GF-D8 (cell line): ENCODE measurements around the gene CD48.

Experiments used
- DNase-seq: peaks from one replicate; lab custom pipeline; 2025; lab: John Stamatoyannopoulos, UW

Gene CD48, protein sequence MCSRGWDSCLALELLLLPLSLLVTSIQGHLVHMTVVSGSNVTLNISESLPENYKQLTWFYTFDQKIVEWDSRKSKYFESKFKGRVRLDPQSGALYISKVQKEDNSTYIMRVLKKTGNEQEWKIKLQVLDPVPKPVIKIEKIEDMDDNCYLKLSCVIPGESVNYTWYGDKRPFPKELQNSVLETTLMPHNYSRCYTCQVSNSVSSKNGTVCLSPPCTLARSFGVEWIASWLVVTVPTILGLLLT

GRCh38 chr1:160711602-160712311 is at the start of gene CD48:
CD48 (minus strand) TSS chr1:160711822; CDS start chr1:160711763, 59 bp downstream.
- DNase-seq, result peak; percentile 63

DNA sequence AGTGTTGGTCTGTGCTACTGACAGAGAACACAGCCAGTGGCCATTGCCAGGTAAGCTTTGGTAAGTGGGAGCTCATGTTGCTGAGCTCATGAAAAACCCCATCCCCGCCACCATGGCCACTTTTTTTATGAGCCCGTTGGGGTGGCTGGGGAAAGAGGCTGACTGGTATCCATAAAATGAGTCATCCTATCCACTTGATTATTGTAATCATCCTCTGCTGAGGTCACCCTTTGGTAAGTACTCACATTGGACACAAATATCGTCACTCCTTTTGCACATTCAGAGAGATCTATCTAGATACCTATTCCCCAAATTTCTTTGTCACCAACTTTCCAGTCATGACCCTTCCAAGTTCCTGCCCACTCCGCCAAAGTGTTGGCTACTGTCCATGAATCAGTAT is 49.4 kb upstream of the CD48 start:
- no peak for DNase-seq

- DNase-seq, result no peak
Measured at GRCh38 chr1:160759740-160760139, 48.1 kb upstream of the CD48 start.

- no peak for DNase-seq
Measured at GRCh38 chr1:160758521-160758920, 46.9 kb upstream of the CD48 start.

DNA sequence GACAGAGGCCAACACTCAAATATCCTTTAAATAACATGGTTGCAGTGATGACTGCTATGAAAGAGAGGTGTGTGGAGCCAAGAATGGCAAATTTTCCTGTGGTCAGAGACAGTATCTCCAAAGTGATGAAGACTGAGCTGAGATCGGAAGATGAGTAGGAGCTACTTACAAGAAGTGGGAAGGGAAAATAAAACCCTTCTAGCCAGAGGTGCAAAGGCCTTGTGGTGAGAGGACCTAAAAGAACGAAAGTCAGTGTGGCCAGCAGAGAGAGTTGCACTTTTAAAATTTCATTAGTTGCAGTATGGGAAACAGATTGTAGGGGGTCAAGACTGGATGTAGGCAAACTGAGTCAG is 45.2 kb upstream of the CD48 start:
- no peak for DNase-seq

GRCh38 chr1:160755911-160756848 is 44.6 kb upstream of the CD48 start:
- no peak for DNase-seq

- DNase-seq, result no peak
Measured at GRCh38 chr1:160755461-160755860, 43.8 kb upstream of the CD48 start.

GRCh38 chr1:160753594-160753993 is 42.0 kb upstream of the CD48 start:
- no peak for DNase-seq

GRCh38 chr1:160752924-160753323 is 41.3 kb upstream of the CD48 start:
- DNase-seq, result no peak

DNA sequence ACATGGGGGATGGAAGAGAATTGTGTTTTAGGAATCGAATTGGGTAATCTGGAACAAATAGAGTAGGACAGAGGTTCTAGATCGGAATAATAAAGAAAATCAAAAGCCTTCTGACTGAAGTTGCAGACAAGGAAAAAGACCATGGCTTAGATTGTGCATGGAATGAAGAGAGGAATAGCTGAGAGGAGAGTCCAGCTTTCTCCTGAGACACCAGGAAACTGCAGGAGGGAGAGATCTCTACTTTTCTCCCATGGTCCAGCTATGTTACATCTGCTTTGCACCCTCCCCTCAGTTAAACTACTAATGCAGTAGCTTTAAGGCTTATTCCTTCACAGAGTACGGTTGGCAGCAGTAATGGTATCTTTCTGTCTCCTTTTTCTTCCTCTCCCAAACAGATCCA is 40.8 kb upstream of the CD48 start:
- DNase-seq, result no peak

- DNase-seq, result no peak
Measured at GRCh38 chr1:160750608-160751007, 39.0 kb upstream of the CD48 start.

DNA sequence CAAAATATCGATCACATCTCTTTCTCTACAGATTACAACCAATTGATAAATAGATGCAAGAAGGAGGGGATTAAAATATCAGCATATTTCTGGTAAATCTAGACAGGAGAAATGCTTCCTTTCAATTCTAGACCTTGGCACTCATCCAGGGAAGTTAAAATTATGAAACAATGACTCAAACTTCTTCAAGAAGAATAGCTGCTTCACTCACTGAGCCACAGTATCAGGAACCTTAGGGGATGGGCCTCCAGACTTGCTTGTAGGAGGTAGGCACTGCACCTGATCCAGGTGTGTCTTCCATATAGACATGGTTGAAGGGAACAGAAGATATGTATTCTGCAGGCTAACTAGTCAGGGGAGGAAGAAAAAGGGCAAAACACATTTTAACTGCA is 37.3 kb upstream of the CD48 start:
- DNase-seq, result no peak

DNA sequence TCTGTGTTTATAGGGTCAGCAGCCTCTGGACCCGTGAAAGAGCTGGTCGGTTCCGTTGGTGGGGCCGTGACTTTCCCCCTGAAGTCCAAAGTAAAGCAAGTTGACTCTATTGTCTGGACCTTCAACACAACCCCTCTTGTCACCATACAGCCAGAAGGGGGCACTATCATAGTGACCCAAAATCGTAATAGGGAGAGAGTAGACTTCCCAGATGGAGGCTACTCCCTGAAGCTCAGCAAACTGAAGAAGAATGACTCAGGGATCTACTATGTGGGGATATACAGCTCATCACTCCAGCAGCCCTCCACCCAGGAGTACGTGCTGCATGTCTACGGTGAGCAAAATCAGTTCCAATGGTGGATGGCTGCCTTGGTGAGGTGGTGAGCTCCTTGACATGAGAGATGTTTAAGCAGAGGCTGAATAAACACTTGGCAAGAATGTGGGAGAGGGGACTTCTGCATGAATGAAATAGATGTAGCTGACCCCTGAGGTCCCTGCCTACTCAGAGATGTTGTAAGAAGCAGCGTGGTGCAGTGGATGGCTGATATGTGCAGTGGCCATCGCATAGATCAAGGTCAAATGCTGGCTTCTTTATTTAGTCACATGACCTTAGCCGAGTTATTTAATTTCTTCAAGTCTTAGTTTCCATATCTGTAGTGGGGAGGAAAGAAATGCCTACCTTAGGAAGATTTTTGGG is 36.7 kb upstream of the CD48 start:
- no peak for DNase-seq

DNA sequence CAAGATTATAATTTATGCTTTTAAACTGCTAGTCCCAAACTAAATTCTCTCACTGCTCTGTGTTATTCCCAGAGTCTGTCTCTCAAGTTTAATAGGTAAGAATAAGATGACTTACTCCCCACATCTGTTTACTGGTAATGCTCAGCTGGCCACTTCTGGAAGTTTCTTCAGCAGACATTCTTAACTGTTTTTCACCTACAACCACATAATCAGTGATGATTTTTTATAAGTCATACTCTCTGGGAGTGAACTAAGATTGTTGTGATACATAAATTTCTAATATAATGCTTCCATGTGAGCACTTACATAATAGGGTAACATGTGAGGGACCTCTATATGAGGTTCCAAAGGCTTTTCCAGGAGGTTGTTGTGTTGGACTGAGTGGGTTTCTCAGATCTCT is 36.1 kb upstream of the CD48 start:
- no peak for DNase-seq

GRCh38 chr1:160746836-160747500 is 35.3 kb upstream of the CD48 start:
- no peak for DNase-seq

DNA sequence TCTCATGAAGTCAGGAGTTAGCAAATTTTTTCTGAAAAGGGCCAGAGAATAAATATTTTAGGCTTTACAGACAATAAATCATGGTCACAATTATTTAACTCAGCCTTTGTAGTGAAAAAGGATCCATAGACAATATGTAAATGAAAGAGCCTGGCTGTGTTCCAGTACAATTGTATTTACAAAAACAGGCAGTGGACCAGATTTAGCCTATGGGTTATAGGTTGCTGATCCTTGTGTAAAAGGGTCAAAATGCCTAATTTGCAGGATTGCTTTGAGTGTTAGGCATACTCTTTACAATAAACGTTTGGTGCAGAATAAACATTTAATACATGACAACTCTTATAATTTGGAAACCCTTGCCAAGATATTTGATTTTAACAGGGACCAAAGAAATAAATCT is 33.9 kb upstream of the CD48 start:
- no peak for DNase-seq

- no peak for DNase-seq
Measured at GRCh38 chr1:160744852-160745520, 33.4 kb upstream of the CD48 start.

- DNase-seq, result no peak
Measured at GRCh38 chr1:160744199-160744851, 32.7 kb upstream of the CD48 start.

GRCh38 chr1:160743266-160743665 is 31.6 kb upstream of the CD48 start:
- DNase-seq, result no peak

DNA sequence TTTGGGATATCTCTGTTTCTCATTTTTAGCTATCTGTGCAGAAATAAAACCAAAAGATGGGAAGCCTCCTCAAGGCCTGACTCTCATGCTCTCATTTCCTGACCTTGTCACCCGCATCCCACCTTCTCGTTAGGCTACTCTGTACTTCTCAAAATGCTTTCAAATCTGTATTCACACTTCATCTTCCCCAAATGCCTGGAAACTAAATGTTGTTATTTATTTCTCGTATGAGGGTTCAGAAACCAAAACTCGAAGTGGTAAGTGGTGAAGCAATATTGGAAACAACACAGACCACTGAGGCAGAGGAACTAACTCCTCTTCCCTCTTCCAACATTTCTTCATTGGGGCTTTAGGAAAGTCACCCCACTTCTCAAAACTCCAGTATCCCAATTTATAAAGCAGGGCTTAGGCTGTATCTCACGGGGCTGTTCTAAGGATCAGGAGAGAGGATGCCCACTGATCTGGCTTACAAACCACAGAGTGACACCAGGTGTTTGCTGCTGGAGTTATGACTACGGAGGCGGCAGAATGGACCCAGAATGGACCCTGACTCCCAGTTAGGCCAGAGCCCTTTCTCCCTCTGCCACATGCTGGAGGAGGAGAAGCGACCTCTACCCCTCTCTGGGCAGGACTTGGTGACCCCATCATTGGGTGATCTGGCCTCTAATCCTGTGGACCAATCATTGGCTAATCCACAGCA is 31.0 kb upstream of the CD48 start:
- no peak for DNase-seq
